Thymus (tissue), 11 donors: ENCODE measurements around the gene TKT. TPM values are rescaled to one million over a fixed set of nuclear protein-coding genes. Genes with fewer than 3 reads are reported as not detected.

Experiments
- DNase-seq, 9 donors: peaks; one replicate each; pipeline ENCODE4 v3.0.0-alpha.2; 2013; ENCODE audit warnings: low spot score in 9 of 9, low read depth in 6 of 9, missing footprints in 1 of 9
- H3K27ac ChIP-seq, 2 donors: one replicate each; pipeline ENCODE4 v1.5.1; 2013; ENCODE audit warnings: control low read depth in 1 of 2, low read depth in 1 of 2, low read length in 1 of 2, mild to moderate bottlenecking in 1 of 2, moderate library complexity in 1 of 2
- H3K27me3 ChIP-seq, 2 donors: one replicate each; pipeline ENCODE4 v1.5.1; 2013; ENCODE audit warnings: low read length in 1 of 2; ENCODE audit not compliant: control insufficient read depth in 2 of 2, insufficient read depth in 1 of 2
- H3K36me3 ChIP-seq, 2 donors: one replicate each; pipeline ENCODE4 v1.5.1; 2013; ENCODE audit warnings: low read length in 1 of 2, mild to moderate bottlenecking in 1 of 2, moderate library complexity in 1 of 2; ENCODE audit not compliant: control insufficient read depth in 2 of 2, insufficient read depth in 2 of 2
- H3K4me1 ChIP-seq, 2 donors: one replicate each; pipeline ENCODE4 v1.5.1; 2013; ENCODE audit warnings: low read length in 2 of 2; ENCODE audit not compliant: control insufficient read depth in 2 of 2, insufficient read depth in 2 of 2
- H3K4me3 ChIP-seq, 2 donors: one replicate each; pipeline ENCODE4 v1.5.1; 2013; ENCODE audit warnings: low read length in 2 of 2, control low read depth in 1 of 2, mild to moderate bottlenecking in 1 of 2
- H3K9me3 ChIP-seq, 2 donors: one replicate each; pipeline ENCODE4 v1.5.1; 2013; ENCODE audit warnings: low read length in 1 of 2, mild to moderate bottlenecking in 1 of 2; ENCODE audit not compliant: control insufficient read depth in 2 of 2, insufficient read depth in 1 of 2
- WGBS: extraction: QIAGEN DNeasy Blood & Tissue Kit; methylation state at CpG from one replicate; pipeline ENCODE4 v1.1.7; 2013; 5-methylcytosine and 5-hydroxymethylcytosine counted together
- polyA plus RNA-seq: library from polyadenylated mRNA; stranded (reverse); fragments of 200-250 nt; gene quantifications from one replicate; pipeline ENCODE4 v1.2.3, GENCODE V29; 2013
- total RNA-seq: library from RNA; stranded (reverse); fragments of 120-200 nt; gene quantifications from one replicate; pipeline ENCODE4 v1.2.4, GENCODE V29; 2013
- donor health status: healthy.

TKT gene
- total and polyA plus RNA-seq, 2 donors: 90.6 to 179 TPM

DNA sequence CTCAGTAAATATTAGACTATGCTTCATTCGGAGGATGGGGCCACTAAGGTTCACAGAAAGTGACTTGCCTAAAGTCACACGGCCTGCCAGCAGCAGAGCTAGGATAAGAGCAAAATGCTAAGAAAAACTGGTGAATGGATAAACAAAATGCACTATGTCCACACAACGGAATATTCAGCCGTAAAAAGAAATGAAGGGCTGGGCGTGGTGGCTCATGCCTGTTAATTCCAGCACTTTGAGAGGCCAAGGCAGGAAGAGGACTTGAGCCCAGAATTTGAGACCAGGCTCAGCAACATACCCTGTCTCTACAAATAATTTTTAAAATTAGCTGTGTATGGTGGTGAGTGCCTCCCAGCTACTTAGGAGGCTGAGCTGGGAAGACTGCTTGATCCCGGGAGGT is 7.7 kb downstream of the TKT start:
- 95% methylated on average over 6 of the region's 6 CpGs for WGBS
- no peak overlapping the region for H3K4me3 ChIP-seq
- no peak overlapping the region for H3K27ac ChIP-seq
- peaks cover 35 to 66% of the 10 kb centered on the region in 2 donors for H3K4me1 ChIP-seq
- no peaks in the 10 kb centered on the region for H3K27me3 ChIP-seq
- DNase-seq: no peak
- no peaks in the 10 kb centered on the region for H3K9me3 ChIP-seq
- peaks cover 3 to 11% of the 10 kb centered on the region in 2 donors for H3K36me3 ChIP-seq

DNA sequence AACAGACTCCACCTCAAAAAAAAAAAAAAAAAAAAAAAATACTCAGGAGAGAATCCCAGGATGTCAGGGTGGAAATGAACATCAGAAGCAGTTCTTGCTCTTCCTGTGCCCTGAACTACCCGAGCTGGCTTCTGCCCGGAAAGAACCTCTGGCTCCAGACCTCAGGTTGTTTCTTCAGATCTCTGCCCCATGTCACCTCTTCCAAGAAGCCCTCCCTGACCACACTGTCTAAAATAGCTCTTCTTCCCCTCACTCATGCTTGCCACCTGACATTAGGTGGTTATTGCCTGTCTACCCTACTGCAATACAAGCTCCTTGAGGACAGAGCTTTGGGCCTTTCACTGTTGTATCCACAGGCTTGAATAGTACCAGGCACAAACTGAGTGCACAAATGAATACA is 8.2 kb downstream of the TKT start:
- DNase-seq: no peak
- Histone ChIP-seq H3K4me1 (peaks cover 29 to 64% of the 10 kb centered on the region in 2 donors), H3K27me3 (no peaks in the 10 kb centered on the region), H3K9me3 (no peaks in the 10 kb centered on the region), H3K27ac (no peak overlapping the region), H3K4me3 (no peak overlapping the region), H3K36me3 (peaks cover 3 to 14% of the 10 kb centered on the region in 2 donors)
- WGBS: 79% methylated on average over 2 of the region's 2 CpGs

DNA sequence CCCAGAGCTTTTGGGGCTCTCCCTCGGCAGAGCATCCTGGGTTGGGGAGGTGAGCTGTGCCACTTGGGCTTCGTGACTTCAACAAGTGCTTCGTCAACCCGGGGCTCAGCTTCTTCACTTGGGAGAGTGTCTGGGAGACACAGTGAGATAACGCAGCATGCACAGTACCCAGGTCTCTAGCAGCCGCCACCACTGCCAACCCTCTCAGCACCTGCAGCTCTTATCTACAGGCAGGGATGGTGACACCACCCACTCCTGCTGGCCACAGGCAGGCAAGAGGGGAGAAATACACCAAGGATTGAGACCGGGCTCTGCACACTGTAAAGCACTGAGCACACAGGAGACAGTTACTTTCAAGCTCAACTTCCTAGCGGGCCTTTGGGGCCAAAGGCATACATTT is 11.6 kb downstream of the TKT start:
- Histone ChIP-seq H3K9me3 (no peaks in the 10 kb centered on the region), H3K27ac (no peak overlapping the region), H3K36me3 (peaks cover 32 to 44% of the 10 kb centered on the region in 2 donors), H3K27me3 (no peaks in the 10 kb centered on the region), H3K4me1 (peaks cover 5 to 32% of the 10 kb centered on the region in 2 donors), H3K4me3 (no peak overlapping the region)
- DNase-seq: peak in 3 of 9 donors; percentile 23 to 51 (median 30)
- 83% methylated on average over 8 of the region's 8 CpGs for WGBS

DNA sequence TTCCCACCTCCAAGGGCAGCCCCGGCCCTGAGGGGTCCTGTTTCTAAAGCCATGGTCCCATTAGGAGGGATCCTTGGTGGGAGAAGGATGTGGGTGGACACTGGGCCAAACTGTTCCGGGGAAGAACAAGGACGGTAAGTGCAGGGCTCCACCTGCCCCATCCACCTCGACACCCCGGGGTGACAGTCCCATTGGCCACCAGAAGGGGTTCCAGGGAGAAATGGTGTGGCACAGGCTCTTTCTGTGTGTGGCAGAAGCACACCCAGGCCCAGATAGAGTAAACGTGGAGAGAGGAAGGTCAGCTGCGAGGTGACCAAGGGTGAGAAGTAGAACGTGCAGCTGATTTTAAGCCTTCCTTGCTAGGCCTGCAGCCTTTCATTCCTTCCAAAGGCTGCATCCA is 12.0 kb downstream of the TKT start:
- Histone ChIP-seq H3K36me3 (peaks cover 35 to 49% of the 10 kb centered on the region in 2 donors), H3K9me3 (no peaks in the 10 kb centered on the region), H3K27me3 (no peaks in the 10 kb centered on the region), H3K4me3 (no peak overlapping the region), H3K4me1 (peaks cover 5 to 27% of the 10 kb centered on the region in 2 donors), H3K27ac (no peak overlapping the region)
- no peak for DNase-seq
- WGBS: 97% methylated on average over 8 of the region's 8 CpGs

DNA sequence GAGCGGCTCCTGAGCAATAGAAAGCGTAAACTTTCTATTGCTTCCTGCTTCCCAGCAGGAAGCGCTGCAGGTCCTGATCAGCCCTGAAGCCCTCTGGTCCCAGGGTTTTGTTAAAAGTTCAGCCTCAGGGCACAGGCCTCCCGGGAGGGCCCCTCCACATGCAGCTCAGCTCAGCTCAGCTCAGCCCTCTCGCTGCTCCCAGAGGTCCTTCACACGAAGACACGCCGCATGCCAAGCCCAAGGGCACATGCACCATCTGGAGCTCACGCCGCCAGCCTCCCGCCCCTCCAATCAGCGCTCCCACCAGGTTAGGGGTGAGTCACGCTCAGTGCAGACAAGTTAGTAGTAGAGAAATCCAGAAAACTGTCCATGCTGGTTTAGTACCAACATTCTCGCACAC is 12.7 kb downstream of the TKT start:
- H3K27ac ChIP-seq: no peak overlapping the region
- H3K9me3 ChIP-seq: no peaks in the 10 kb centered on the region
- H3K4me1 ChIP-seq: peaks cover 3 to 21% of the 10 kb centered on the region in 2 donors
- peaks cover 42 to 55% of the 10 kb centered on the region in 2 donors for H3K36me3 ChIP-seq
- no peak overlapping the region for H3K4me3 ChIP-seq
- 92% methylated on average over 14 of the region's 14 CpGs for WGBS
- DNase-seq: no peak
- H3K27me3 ChIP-seq: no peaks in the 10 kb centered on the region

DNA sequence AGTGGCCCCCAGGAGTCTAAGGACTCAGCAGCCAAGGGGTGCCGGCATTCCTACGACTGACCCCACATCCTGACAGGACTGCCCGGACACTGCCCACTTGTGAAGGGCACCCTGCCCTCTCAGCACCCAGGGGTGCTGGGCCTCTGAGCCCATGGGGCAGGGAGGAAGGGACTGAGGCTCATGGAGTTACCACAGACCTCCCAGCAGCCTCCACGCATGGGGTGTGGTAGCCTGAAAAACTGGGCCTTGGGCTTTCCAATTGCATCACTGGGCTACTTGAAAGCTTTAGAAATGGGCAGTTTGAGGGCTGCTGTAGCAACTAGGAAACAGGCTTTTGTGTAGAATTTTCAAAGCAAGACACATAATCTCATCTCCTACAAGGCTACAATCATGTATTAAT is 13.2 kb downstream of the TKT start:
- Histone ChIP-seq H3K4me3 (no peak overlapping the region), H3K27me3 (no peaks in the 10 kb centered on the region), H3K36me3 (peaks cover 46 to 59% of the 10 kb centered on the region in 2 donors), H3K4me1 (peaks cover 0 to 16% of the 10 kb centered on the region in 2 donors), H3K9me3 (no peaks in the 10 kb centered on the region), H3K27ac (no peak overlapping the region)
- 83% methylated on average over 4 of the region's 4 CpGs for whole genome bisulfite sequencing
- no peak for DNase-seq

DNA sequence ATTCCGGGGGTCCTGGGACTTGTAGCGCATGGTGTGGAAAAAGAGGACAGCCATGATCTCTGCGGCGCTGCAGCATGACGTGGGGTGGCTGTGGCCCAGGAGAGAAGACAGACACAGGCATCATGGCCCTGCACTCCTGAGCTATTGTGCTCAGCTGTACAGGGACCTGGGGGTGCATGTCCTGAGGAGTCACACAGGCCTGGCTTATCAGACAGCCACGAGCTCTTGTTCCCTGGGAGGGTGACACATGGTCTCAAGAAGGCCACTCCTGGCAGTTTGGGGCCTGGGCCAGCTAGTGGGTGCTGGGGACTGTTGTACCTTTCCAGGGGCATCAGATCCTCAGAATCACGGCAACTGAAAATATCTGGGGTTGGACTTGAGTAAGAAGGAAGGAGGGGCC is 13.7 kb downstream of the TKT start:
- H3K4me3 ChIP-seq: no peak overlapping the region
- H3K27ac ChIP-seq: no peak overlapping the region
- DNase-seq: no peak
- H3K4me1 ChIP-seq: peaks cover 0 to 14% of the 10 kb centered on the region in 2 donors
- H3K9me3 ChIP-seq: no peaks in the 10 kb centered on the region
- no peaks in the 10 kb centered on the region for H3K27me3 ChIP-seq
- peaks cover 46 to 63% of the 10 kb centered on the region in 2 donors for H3K36me3 ChIP-seq
- WGBS: 96% methylated on average over 7 of the region's 7 CpGs

DNA sequence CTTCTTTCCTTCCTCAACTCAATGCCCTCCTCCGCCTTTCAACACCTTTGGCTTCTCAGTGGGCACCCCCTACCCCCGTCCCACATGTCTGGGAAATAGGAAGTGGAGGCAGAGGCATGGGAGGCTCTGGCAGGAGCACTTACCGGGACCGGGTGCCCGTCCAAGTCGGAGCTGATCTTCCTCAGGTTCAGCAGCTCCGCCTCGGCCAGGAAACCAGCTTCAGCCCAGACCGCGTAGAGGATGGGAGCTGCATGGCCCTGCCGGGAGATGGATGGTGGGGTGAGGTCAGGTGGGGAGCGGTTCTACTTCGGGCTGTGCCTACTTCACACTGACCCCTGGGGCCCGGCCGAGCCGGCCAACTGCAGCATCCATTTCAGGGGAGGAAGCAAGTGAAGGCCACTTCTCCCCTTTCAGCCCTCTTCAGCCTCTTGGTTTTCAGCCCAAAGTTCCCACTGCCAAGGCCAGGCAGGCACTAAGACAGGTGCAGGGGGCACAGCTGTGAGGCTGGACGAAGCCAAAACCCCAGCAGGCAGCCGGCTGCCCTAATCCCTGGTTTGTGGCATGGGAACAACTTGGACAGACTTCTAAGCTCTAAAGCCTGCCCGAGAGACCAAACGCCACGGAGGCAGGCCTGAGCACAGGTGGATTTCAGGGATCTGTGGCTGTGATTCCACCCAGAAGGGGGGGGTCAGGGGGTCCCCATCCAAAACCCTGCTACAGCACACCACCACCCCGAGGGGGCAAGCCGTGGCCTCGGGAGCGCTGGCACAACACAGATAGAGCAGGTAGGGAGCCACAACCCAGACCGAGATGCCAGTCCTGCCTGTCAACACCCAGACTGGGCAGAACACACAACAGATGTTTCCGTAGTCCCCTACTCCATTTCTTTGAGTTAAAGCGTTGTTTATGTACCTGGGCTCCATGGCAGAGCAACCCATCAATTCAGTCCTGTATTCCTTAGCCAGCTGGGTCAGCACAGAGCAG is 14.5 kb downstream of the TKT start:
- H3K9me3 ChIP-seq: no peaks in the 10 kb centered on the region
- no peak overlapping the region for H3K27ac ChIP-seq
- no peaks in the 10 kb centered on the region for H3K27me3 ChIP-seq
- WGBS: 95% methylated on average over 28 of the region's 28 CpGs
- no peak overlapping the region for H3K4me3 ChIP-seq
- peaks cover 0 to 17% of the 10 kb centered on the region in 2 donors for H3K4me1 ChIP-seq
- H3K36me3 ChIP-seq: peaks cover 52 to 72% of the 10 kb centered on the region in 2 donors
- no peak for DNase-seq

DNA sequence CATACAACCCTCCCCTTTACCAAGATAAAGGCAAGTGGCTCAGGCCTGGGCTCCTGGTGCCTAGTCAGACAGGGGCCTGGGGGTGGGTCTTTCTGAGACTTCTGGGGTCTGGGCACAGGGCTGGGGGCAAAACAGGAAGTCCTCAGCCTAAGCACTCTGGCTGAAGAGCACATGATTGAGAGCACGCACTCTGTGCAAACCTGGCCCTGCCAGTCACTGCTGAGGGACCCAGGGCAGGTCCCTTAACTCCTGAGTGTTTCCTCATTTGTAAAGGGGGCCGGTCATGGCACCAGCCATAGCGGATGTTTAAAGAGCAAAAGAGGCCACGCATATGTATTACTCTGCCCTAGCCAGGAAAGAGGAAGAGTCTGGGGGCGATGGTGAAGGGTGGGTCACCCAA is 16.0 kb downstream of the TKT start:
- H3K27ac ChIP-seq: no peak overlapping the region
- H3K27me3 ChIP-seq: no peaks in the 10 kb centered on the region
- H3K4me3 ChIP-seq: no peak overlapping the region
- peaks cover 65 to 84% of the 10 kb centered on the region in 2 donors for H3K36me3 ChIP-seq
- no peak for DNase-seq
- peaks cover 0 to 16% of the 10 kb centered on the region in 2 donors for H3K4me1 ChIP-seq
- no peaks in the 10 kb centered on the region for H3K9me3 ChIP-seq
- 97% methylated on average over 5 of the region's 5 CpGs for WGBS
